ENCODE data around the gene NKAIN1.

DNA sequence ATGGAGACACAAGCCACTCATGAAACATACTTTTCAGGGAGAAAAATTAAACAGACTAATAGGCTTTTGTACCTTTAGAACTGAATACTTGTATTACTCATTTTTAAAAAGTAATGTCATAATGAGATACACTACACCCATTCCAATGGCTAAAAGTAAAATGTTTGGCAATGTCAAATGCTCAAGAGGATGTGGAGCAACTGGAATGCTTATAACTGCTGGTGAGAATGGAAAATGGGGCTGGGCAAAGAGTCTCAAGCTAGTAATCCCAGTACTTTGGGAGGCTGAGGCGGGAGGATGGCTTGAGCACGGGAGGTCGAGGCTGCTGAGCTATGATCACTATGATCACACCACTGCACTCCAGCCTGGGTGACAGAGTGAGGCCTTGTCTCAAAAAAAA is 86.3 kb downstream of the NKAIN1 start:
- no peak for TF ChIP-seq CTCF (IDR thresholded peaks at IDR 0.05; ENCODE audit: borderline replicate concordance, extremely low read depth, low read length, poor library complexity, severe bottlenecking)
- no peak for TF ChIP-seq EZH2 (IDR thresholded peaks at IDR 0.05; ENCODE audit: borderline replicate concordance, low read depth, low read length, severe bottlenecking)
